IMR-90 (cell line): Measurements from ENCODE around the gene CHRM1. TPM values are rescaled to one million over a fixed set of nuclear protein-coding genes. Genes with fewer than 3 reads are reported as not detected.

Source experiments
- ATAC-seq: fragments of 200-7000 bp; cut with Tn5 transposase; 2 replicates; pipeline ENCODE4 v1.9.1; 2020; ENCODE audit warnings: low read depth, mild to moderate bottlenecking, moderate library complexity
- BruUV-seq: library from RNA; stranded (reverse); fragments of 400-500 nt; replicated peaks from 2 replicates; lab custom pipeline; 2021; lab: Mats Ljungman, UMichigan
- CTCF ChIA-PET: fragments of 300-600 bp; formaldehyde crosslinking; extraction: SDS; loops from one replicate; lab custom pipeline; 2021; ENCODE audit warnings: antibody characterized with exemption; lab: Yijun Ruan, JAX
- POLR2A ChIA-PET: fragments of 300-600 bp; sonication (Branson Sonifier 250); formaldehyde crosslinking; loops from one replicate; lab custom pipeline; 2022; ENCODE audit warnings: antibody characterized with exemption; ENCODE audit not compliant: unreplicated experiment; lab: Charles Lee
- DNase-seq: peaks from one replicate; pipeline ENCODE4 v3.0.0; 2013
- H2AFZ ChIP-seq: replicated peaks from 2 replicates; pipeline ENCODE3; 2013; ENCODE audit warnings: low read length, mild to moderate bottlenecking; ENCODE audit not compliant: poor library complexity
- H2AK5ac ChIP-seq: 2 replicates; pipeline ENCODE4 v1.6.1; 2013; ENCODE audit warnings: low read depth, low read length, inconsistent platforms
- H2AK9ac ChIP-seq: replicated peaks from 2 replicates; pipeline ENCODE3; 2013; ENCODE audit warnings: mild to moderate bottlenecking, low read depth, low read length, moderate library complexity; ENCODE audit not compliant: poor library complexity
- H2BK120ac ChIP-seq: 2 replicates; pipeline ENCODE4 v1.6.1; 2013; ENCODE audit warnings: low read depth, low read length, inconsistent platforms
- H2BK15ac ChIP-seq: 3 replicates; pipeline ENCODE4 v1.6.1; 2013; ENCODE audit warnings: low read depth, low read length, inconsistent platforms
- H2BK20ac ChIP-seq: 2 replicates; pipeline ENCODE4 v1.6.1; 2013; ENCODE audit warnings: low read depth, mild to moderate bottlenecking, inconsistent platforms, low read length, moderate library complexity
- H2BK5ac ChIP-seq: 2 replicates; pipeline ENCODE4 v1.6.1; 2013; ENCODE audit warnings: mild to moderate bottlenecking, low read depth, low read length, inconsistent platforms; ENCODE audit not compliant: poor library complexity, severe bottlenecking
- H3K14ac ChIP-seq: replicated peaks from 2 replicates; pipeline ENCODE4 v1.6.1; 2013; ENCODE audit warnings: low read depth, low read length, inconsistent platforms
- H3K18ac ChIP-seq: 2 replicates; pipeline ENCODE4 v1.6.1; 2013; ENCODE audit warnings: low read depth, low read length, control low read depth
- H3K23ac ChIP-seq: 2 replicates; pipeline ENCODE4 v1.6.1; 2013; ENCODE audit warnings: low read depth, low read length, inconsistent platforms
- H3K27ac ChIP-seq: 2 replicates; pipeline ENCODE4 v1.5.1; 2013; ENCODE audit warnings: mild to moderate bottlenecking, control low read depth, low read length; ENCODE audit not compliant: insufficient read depth
- H3K27me3 ChIP-seq: 2 replicates; pipeline ENCODE4 v1.6.1; 2013; ENCODE audit warnings: low read length; ENCODE audit not compliant: control insufficient read depth, insufficient read depth
- H3K36me3 ChIP-seq: 2 replicates; pipeline ENCODE4 v1.6.1; 2013; ENCODE audit warnings: low read length, mixed read lengths; ENCODE audit not compliant: control insufficient read depth, insufficient read depth
- H3K4ac ChIP-seq: 2 replicates; pipeline ENCODE4 v1.6.1; 2013; ENCODE audit warnings: low read depth, low read length, inconsistent platforms
- H3K4me1 ChIP-seq: 2 replicates; pipeline ENCODE4 v1.6.1; 2013; ENCODE audit warnings: low read length, mixed read lengths; ENCODE audit not compliant: control insufficient read depth, insufficient read depth
- H3K4me2 ChIP-seq: 2 replicates; pipeline ENCODE4 v1.6.1; 2013; ENCODE audit warnings: low read depth, mild to moderate bottlenecking, control low read depth, low read length, moderate library complexity
- H3K4me3 ChIP-seq: 2 replicates; pipeline ENCODE4 v1.5.1; 2013; ENCODE audit warnings: low read depth, mild to moderate bottlenecking, control low read depth, low read length, moderate library complexity; ENCODE audit not compliant: insufficient read depth
- H3K56ac ChIP-seq: 2 replicates; pipeline ENCODE4 v1.6.1; 2013; ENCODE audit warnings: low read length, inconsistent platforms; ENCODE audit not compliant: insufficient read depth; ENCODE audit errors: extremely low read depth
- H3K79me1 ChIP-seq, 2 experiments: 2 replicates each; pipeline ENCODE4 v1.6.1; 2013; ENCODE audit warnings: low read length in 2 of 2, inconsistent platforms in 1 of 2, low read depth in 1 of 2
- H3K9ac ChIP-seq: 2 replicates; pipeline ENCODE4 v1.6.1; 2013; ENCODE audit warnings: low read depth, low read length, control low read depth
- H3K9me1 ChIP-seq: 2 replicates; pipeline ENCODE4 v1.6.1; 2013; ENCODE audit warnings: low read length, inconsistent platforms; ENCODE audit not compliant: insufficient read depth
- H3K9me3 ChIP-seq: 2 replicates; pipeline ENCODE4 v1.6.1; 2013; ENCODE audit warnings: low read length; ENCODE audit not compliant: control insufficient read depth, insufficient read depth
- H4K20me1 ChIP-seq: 2 replicates; pipeline ENCODE4 v1.6.1; 2013; ENCODE audit warnings: low read length, inconsistent platforms; ENCODE audit not compliant: insufficient read depth
- H4K5ac ChIP-seq: 2 replicates; pipeline ENCODE4 v1.6.1; 2013; ENCODE audit warnings: mild to moderate bottlenecking, low read depth, low read length, control low read depth
- H4K8ac ChIP-seq, 2 experiments: 2 replicates each; pipeline ENCODE4 v1.6.1; 2013; ENCODE audit warnings: low read depth in 2 of 2, low read length in 2 of 2, control low read depth in 1 of 2, inconsistent platforms in 1 of 2
- H4K91ac ChIP-seq: 2 replicates; pipeline ENCODE4 v1.6.1; 2013; ENCODE audit warnings: low read depth, low read length, inconsistent platforms; ENCODE audit not compliant: insufficient read depth
- BHLHE40 ChIP-seq: fragments of 150-350 bp; IDR thresholded peaks from 2 replicates; pipeline ENCODE4 v1.6.1; 2016; ENCODE audit warnings: mild to moderate bottlenecking, low read depth, low read length
- CEBPB ChIP-seq: IDR thresholded peaks from 2 replicates; pipeline ENCODE4 v1.6.1; 2012; ENCODE audit warnings: low read depth, low read length, improper control_type of control experiment
- CHD1 ChIP-seq: IDR thresholded peaks from 2 replicates; pipeline ENCODE4 v1.6.1; 2012; ENCODE audit warnings: low read depth, low read length, improper control_type of control experiment
- FOS ChIP-seq: fragments of 150-350 bp; IDR thresholded peaks from 2 replicates; pipeline ENCODE4 v1.6.1; 2016; ENCODE audit warnings: low read depth, low read length
- MAFK ChIP-seq: IDR thresholded peaks from 2 replicates; pipeline ENCODE4 v1.6.1; 2012; ENCODE audit warnings: low read depth, low read length, improper control_type of control experiment
- MAZ ChIP-seq: IDR thresholded peaks from 2 replicates; pipeline ENCODE4 v1.6.1; 2012; ENCODE audit warnings: low read depth, mild to moderate bottlenecking, low read length, improper control_type of control experiment, moderate library complexity, borderline replicate concordance
- NFE2L2 ChIP-seq: fragments of 150-350 bp; IDR thresholded peaks from 2 replicates; pipeline ENCODE4 v1.6.1; 2016; ENCODE audit warnings: low read depth, mild to moderate bottlenecking, low read length
- POLR2A ChIP-seq: IDR thresholded peaks from 2 replicates; pipeline ENCODE4 v1.6.1; 2012; ENCODE audit warnings: mild to moderate bottlenecking, low read depth, low read length
- RAD21 ChIP-seq: IDR thresholded peaks from 2 replicates; pipeline ENCODE4 v1.6.1; 2012; ENCODE audit warnings: low read length, improper control_type of control experiment
- RCOR1 ChIP-seq: IDR thresholded peaks from 2 replicates; pipeline ENCODE4 v1.6.1; 2012; ENCODE audit warnings: mild to moderate bottlenecking, low read length, improper control_type of control experiment; ENCODE audit not compliant: insufficient replicate concordance
- RFX5 ChIP-seq: IDR thresholded peaks from 2 replicates; pipeline ENCODE4 v1.8.0; 2012; ENCODE audit warnings: low read depth, mild to moderate bottlenecking, low read length, moderate library complexity
- SMC3 ChIP-seq: fragments of 150-350 bp; IDR thresholded peaks from 2 replicates; pipeline ENCODE4 v1.6.1; 2016; ENCODE audit warnings: low read depth, mild to moderate bottlenecking, antibody characterized with exemption, low read length, moderate library complexity
- USF2 ChIP-seq: fragments of 150-350 bp; IDR thresholded peaks from 2 replicates; pipeline ENCODE4 v1.6.1; 2017; ENCODE audit warnings: mild to moderate bottlenecking, antibody characterized with exemption, low read length, low read depth
- WGBS, 2 experiments: methylation state at CpG; one replicate each; pipeline versions ENCODE4 v1.1.5 to v1.1.7; 2013; ENCODE audit warnings: missing lambda C conversion rate in 2 of 2; ENCODE audit not compliant: insufficient read length in 1 of 2; ENCODE audit errors: extremely low coverage in 2 of 2; 5-methylcytosine and 5-hydroxymethylcytosine counted together
- dilution Hi-C: fragments of 300-500 bp; cut with HindIII; formaldehyde crosslinking; loops from one replicate; pipeline ENCODE4 v1.14.3; 2018; ENCODE audit warnings: low sequenced_read_pairs; ENCODE audit not compliant: unreplicated experiment
- in situ Hi-C: fragments of 300-500 bp; cut with MboI; formaldehyde crosslinking; loops from 3 replicates; pipeline ENCODE4 v1.14.3; 2019; ENCODE audit warnings: low sequenced_read_pairs, inconsistent platforms, mixed read lengths
- intact Hi-C: fragments of 100-400 bp; cut with micrococcal nuclease; formaldehyde crosslinking; loops from 2 replicates; pipeline ENCODE4 v1.10.0; 2022
- polyA plus RNA-seq, 3 experiments: library from polyadenylated mRNA; depleted of rRNA; stranded (reverse); fragments of >200 nt; gene quantifications; 2 replicates each; pipeline ENCODE4 v1.2.3, GENCODE V29; 2012; ENCODE audit warnings: low replicate concordance in 1 of 3
- total RNA-seq: library from RNA; depleted of rRNA; stranded (reverse); fragments of >200 nt; gene quantifications from 2 replicates; pipeline ENCODE4 v1.2.3, GENCODE V29; 2012
- TF ChIP-seq, protein P1 (sequence below): fragments of 150-350 bp; IDR thresholded peaks from 2 replicates; pipeline ENCODE4 v1.6.1; 2016; ENCODE audit warnings: low read depth, mild to moderate bottlenecking, low read length, moderate library complexity, borderline replicate concordance

Gene CHRM1
- total and polyA plus RNA-seq, 2 of the 4 experiments (the other 2 are of a cell fraction), result not detected

DNA sequence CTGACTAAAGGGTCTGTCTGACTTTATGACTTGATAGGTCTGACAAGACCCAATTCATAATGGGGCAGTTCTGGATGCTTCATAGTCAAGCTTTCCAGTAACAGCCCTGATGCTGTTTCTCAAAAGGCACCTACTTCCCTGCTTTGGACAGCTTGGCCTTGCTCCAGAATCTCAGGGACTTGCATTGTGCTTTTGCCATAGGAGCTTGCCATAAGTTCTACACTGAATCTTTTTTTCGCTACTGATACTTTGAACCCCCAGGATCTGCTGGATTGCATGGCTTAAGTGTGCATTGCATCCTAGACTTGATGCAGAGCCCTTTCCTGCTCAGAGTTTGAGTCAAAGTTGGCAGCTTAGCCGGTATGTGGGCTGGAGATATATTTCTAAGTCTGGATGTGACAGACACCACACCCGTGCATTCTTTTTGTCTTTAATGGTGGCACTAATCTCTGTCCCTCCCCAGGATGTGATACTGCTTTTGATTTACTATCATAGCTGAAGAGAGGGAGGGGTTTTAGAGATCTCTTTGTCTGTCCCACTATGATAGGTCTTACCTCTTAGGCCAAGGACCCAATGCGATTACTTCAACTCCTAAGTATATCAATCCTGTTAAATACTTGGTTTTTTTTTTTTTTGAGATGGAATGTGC, 57.4 kb downstream of the CHRM1 start:
- Histone ChIP-seq H2AK9ac (no peak overlapping the region), H3K9me1 (0 out of 2 replicates have a peak, but pooled peaks cover 3% of the 10 kb centered on the region), H2BK20ac (no peak overlapping the region), H2AFZ (no peak overlapping the region), H3K4me2 (no peak overlapping the region), H3K18ac (no peak overlapping the region), H3K4me3 (no peak overlapping the region), H2BK120ac (no peak overlapping the region), H4K8ac (no peak overlapping the region), H4K20me1 (peaks cover 4% of the 10 kb centered on the region), H3K56ac (no peak overlapping the region), H3K79me1 (peaks cover 18% of the 10 kb centered on the region in 2 experiments; a peak in 3 of 4 replicates), H3K9ac (no peak overlapping the region), H4K5ac (no peak overlapping the region), H2AK5ac (no peak overlapping the region), H4K91ac (no peak overlapping the region), H3K9me3 (no peaks in the 10 kb centered on the region), H2BK15ac (no peak overlapping the region), H3K27me3 (no peaks in the 10 kb centered on the region), H3K4me1 (no peaks in the 10 kb centered on the region), H3K4ac (no peak overlapping the region), H2BK5ac (no peak overlapping the region), H3K14ac (no peak overlapping the region), H3K36me3 (no peaks in the 10 kb centered on the region; the same call in 1 of the 2 replicates), H3K27ac (no peak overlapping the region), H3K23ac (no peak overlapping the region)
- DNase-seq (no peak), ATAC-seq (no peak)
- BruUV-seq, result no TSS peak
- in situ Hi-C loops, result loop anchor here (25.0 kb wide), 1 partner anchor 477 kb away; no protein-coding TSS in a partner anchor
- TF ChIP-seq MAZ, result no peak
- no peak for TF ChIP-seq NFE2L2
- no peak for TF ChIP-seq RFX5
- TF ChIP-seq CHD1, result no peak
- no peak for TF ChIP-seq FOS
- no peak for TF ChIP-seq BHLHE40
- no peak for TF ChIP-seq USF2
- TF ChIP-seq MAFK, result no peak
- TF ChIP-seq RAD21, result no peak
- no peak for TF ChIP-seq POLR2A
- TF ChIP-seq SMC3, result no peak
- TF ChIP-seq, protein P1, sequence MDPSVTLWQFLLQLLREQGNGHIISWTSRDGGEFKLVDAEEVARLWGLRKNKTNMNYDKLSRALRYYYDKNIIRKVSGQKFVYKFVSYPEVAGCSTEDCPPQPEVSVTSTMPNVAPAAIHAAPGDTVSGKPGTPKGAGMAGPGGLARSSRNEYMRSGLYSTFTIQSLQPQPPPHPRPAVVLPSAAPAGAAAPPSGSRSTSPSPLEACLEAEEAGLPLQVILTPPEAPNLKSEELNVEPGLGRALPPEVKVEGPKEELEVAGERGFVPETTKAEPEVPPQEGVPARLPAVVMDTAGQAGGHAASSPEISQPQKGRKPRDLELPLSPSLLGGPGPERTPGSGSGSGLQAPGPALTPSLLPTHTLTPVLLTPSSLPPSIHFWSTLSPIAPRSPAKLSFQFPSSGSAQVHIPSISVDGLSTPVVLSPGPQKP, result no peak
- no peak for TF ChIP-seq RCOR1
- no peak for TF ChIP-seq CEBPB
- ChIA-PET CTCF (interaction anchor here (0.6 to 1.6 kb wide), 6 partner anchors 11 to 786 kb away, joined by 3 to 7 read pairs (median 4); partner anchors contain the start of gene SLC3A2), POLR2A (no interaction called here)
- WGBS, 2 experiments, result 60% methylated on average over 1 of the region's 4 CpGs; no CpG with 5 or more reads in 1 of the 2 experiments
- dilution Hi-C loops, result no loop called here
- intact Hi-C loops, result loop anchor here (2.0 to 5.0 kb wide), 3 partner anchors 23 to 252 kb away; partner anchors contain the start of genes EML3, HNRNPUL2, ROM1 and TTC9C
